Activated naive CD4-positive, alpha-beta T cell treated with anti-CD3 and anti-CD28 coated beads for 36 hours (primary cell): ENCODE data around the gene ZBTB7B. TPM values are rescaled to one million over a fixed set of nuclear protein-coding genes. Genes with fewer than 3 reads are reported as not detected.

Experiments used
- CTCF ChIA-PET: fragments of 350-600 bp; sonication (Branson Sonifier 250); formaldehyde crosslinking; loops from one replicate; lab custom pipeline; 2021; ENCODE audit warnings: antibody characterized with exemption; lab: Charles Lee
- DNase-seq: peaks from one replicate; pipeline ENCODE4 v3.0.0-alpha.2; 2020
- H3K27ac Mint-ChIP-seq: one replicate; pipeline ENCODE4 v1.8.0; 2021; ENCODE audit warnings: mild to moderate bottlenecking, mixed read lengths
- H3K27me3 Mint-ChIP-seq: one replicate; pipeline ENCODE4 v1.8.0; 2021; ENCODE audit warnings: low read depth, mixed read lengths
- H3K36me3 Mint-ChIP-seq: one replicate; pipeline ENCODE4 v1.8.0; 2021; ENCODE audit warnings: low read depth, mixed read lengths
- H3K4me1 Mint-ChIP-seq: one replicate; pipeline ENCODE4 v1.8.0; 2021; ENCODE audit warnings: low read depth, mixed read lengths
- H3K4me3 Mint-ChIP-seq: one replicate; pipeline ENCODE4 v1.8.0; 2021; ENCODE audit warnings: mild to moderate bottlenecking, moderate library complexity, mixed read lengths
- H3K9me3 Mint-ChIP-seq: one replicate; pipeline ENCODE4 v1.8.0; 2021; ENCODE audit warnings: mixed read lengths
- intact Hi-C: fragments of 100-400 bp; cut with micrococcal nuclease; formaldehyde crosslinking; loops from one replicate; pipeline ENCODE4 v1.15.1; 2023
- total RNA-seq, 2 experiments: library from RNA; stranded (reverse); gene quantifications; one replicate each; pipeline ENCODE4 v1.2.3, GENCODE V29; 2021

The ZBTB7B gene
- total RNA-seq, 2 experiments from 2014 or later = 90.6 to 101 TPM

GRCh38 chr1:155049651-155050559, 47.3 kb downstream of the ZBTB7B start:
- no peaks in the 10 kb centered on the region for H3K9me3 Mint-ChIP-seq
- peak overlapping the region; percentile 84 for H3K4me3 Mint-ChIP-seq
- H3K27ac Mint-ChIP-seq = peak overlapping the region; percentile 32
- DNase-seq = no peak
- peaks cover 4% of the 10 kb centered on the region for H3K36me3 Mint-ChIP-seq
- intact Hi-C loops = loop anchor here (1.0 to 2.0 kb wide), 2 partner anchors 33 to 76 kb away; partner anchors contain the start of gene CKS1B
- no peaks in the 10 kb centered on the region for H3K27me3 Mint-ChIP-seq
- CTCF ChIA-PET = interaction anchor here (0.7 to 11.4 kb wide), 13 partner anchors 9 to 1075 kb away, joined by 3 to 197 read pairs (median 4); partner anchors contain the start of gene EFNA4
- peaks cover 30% of the 10 kb centered on the region for H3K4me1 Mint-ChIP-seq

GRCh38 chr1:155050560-155051341, 48.1 kb downstream of the ZBTB7B start, which contains the start of gene ADAM15:
ADAM15 (plus strand) TSS chr1:155051316; CDS start chr1:155051387, 71 bp downstream.
- CTCF ChIA-PET = interaction anchor here (0.6 to 11.4 kb wide), 24 partner anchors 10 to 382 kb away, joined by 3 to 197 read pairs (median 4); partner anchors contain the start of genes EFNA4, FLAD1, KRTCAP2 and LENEP
- DNase-seq = peak; percentile 85
- Mint-ChIP-seq H3K4me3 (peak within 1 kb of the TSS; percentile 84), H3K9me3 (no peaks in the 10 kb centered on the region), H3K36me3 (peaks cover 4% of the 10 kb centered on the region), H3K27ac (no peak within 1 kb of the TSS), H3K4me1 (peaks cover 24% of the 10 kb centered on the region), H3K27me3 (no peaks in the 10 kb centered on the region)
- intact Hi-C loops = loop anchor here (1.0 to 2.0 kb wide), 6 partner anchors 11 to 95 kb away; partner anchors contain the start of gene CKS1B

- CTCF ChIA-PET = interaction anchor here (0.8 to 11.4 kb wide), 23 partner anchors 10 to 382 kb away, joined by 3 to 197 read pairs (median 4); partner anchors contain the start of genes EFNA4, FLAD1, KRTCAP2 and LENEP
- H3K36me3 Mint-ChIP-seq = peaks cover 4% of the 10 kb centered on the region
- no peak for DNase-seq
- peaks cover 23% of the 10 kb centered on the region for H3K4me1 Mint-ChIP-seq
- intact Hi-C loops = loop anchor here (1.0 to 2.0 kb wide), 5 partner anchors 10 to 96 kb away; no protein-coding TSS in a partner anchor
- H3K4me3 Mint-ChIP-seq = peak overlapping the region; percentile 83
- H3K27ac Mint-ChIP-seq = no peak overlapping the region
- no peaks in the 10 kb centered on the region for H3K9me3 Mint-ChIP-seq
- H3K27me3 Mint-ChIP-seq = no peaks in the 10 kb centered on the region
Measured at GRCh38 chr1:155051342-155051776, 48.8 kb downstream of the ZBTB7B start.

- no peaks in the 10 kb centered on the region for H3K27me3 Mint-ChIP-seq
- H3K27ac Mint-ChIP-seq = no peak overlapping the region
- peaks cover 4% of the 10 kb centered on the region for H3K36me3 Mint-ChIP-seq
- H3K4me1 Mint-ChIP-seq = peaks cover 23% of the 10 kb centered on the region
- peak; percentile 53 for DNase-seq
- H3K9me3 Mint-ChIP-seq = no peaks in the 10 kb centered on the region
- CTCF ChIA-PET = interaction anchor here (0.9 to 11.4 kb wide), 12 partner anchors 11 to 442 kb away, joined by 3 to 197 read pairs (median 3); partner anchors contain the start of genes EFNA4, FLAD1, KRTCAP2 and SHC1
- peak overlapping the region; percentile 83 for H3K4me3 Mint-ChIP-seq
- intact Hi-C loops = loop anchor here (1.0 to 2.0 kb wide), 5 partner anchors 9 to 97 kb away; no protein-coding TSS in a partner anchor
Measured at GRCh38 chr1:155051777-155052398, 49.3 kb downstream of the ZBTB7B start.

GRCh38 chr1:155052439-155053395, 50.1 kb downstream of the ZBTB7B start:
- no peak overlapping the region for H3K27ac Mint-ChIP-seq
- no peaks in the 10 kb centered on the region for H3K27me3 Mint-ChIP-seq
- H3K4me1 Mint-ChIP-seq = peaks cover 23% of the 10 kb centered on the region
- H3K4me3 Mint-ChIP-seq = peak overlapping the region; percentile 83
- no peaks in the 10 kb centered on the region for H3K9me3 Mint-ChIP-seq
- peaks cover 4% of the 10 kb centered on the region for H3K36me3 Mint-ChIP-seq
- DNase-seq = peak; percentile 37
- CTCF ChIA-PET = interaction anchor here (0.9 to 11.4 kb wide), 12 partner anchors 8 to 443 kb away, joined by 3 to 197 read pairs (median 3); partner anchors contain the start of genes EFNA4, KRTCAP2 and SHC1
- intact Hi-C loops = no loop called here

- H3K27ac Mint-ChIP-seq = no peak overlapping the region
- CTCF ChIA-PET = interaction anchor here (1.0 to 11.4 kb wide), 9 partner anchors 9 to 109 kb away, joined by 3 to 197 read pairs (median 3); partner anchors contain the start of genes EFNA3 and EFNA4
- peaks cover 4% of the 10 kb centered on the region for H3K36me3 Mint-ChIP-seq
- no peaks in the 10 kb centered on the region for H3K9me3 Mint-ChIP-seq
- peaks cover 23% of the 10 kb centered on the region for H3K4me1 Mint-ChIP-seq
- no peaks in the 10 kb centered on the region for H3K27me3 Mint-ChIP-seq
- DNase-seq = no peak
- intact Hi-C loops = no loop called here
- no peak overlapping the region for H3K4me3 Mint-ChIP-seq
Measured at GRCh38 chr1:155053531-155054105, 51.0 kb downstream of the ZBTB7B start.

- no peak for DNase-seq
- CTCF ChIA-PET = interaction anchor here (0.8 to 15.0 kb wide), 6 partner anchors 9 to 96 kb away, joined by 3 to 197 read pairs (median 4); partner anchors contain the start of genes ADAM15 and PYGO2
- H3K36me3 Mint-ChIP-seq = peaks cover 4% of the 10 kb centered on the region
- peaks cover 20% of the 10 kb centered on the region for H3K4me1 Mint-ChIP-seq
- no peaks in the 10 kb centered on the region for H3K27me3 Mint-ChIP-seq
- intact Hi-C loops = no loop called here
- H3K9me3 Mint-ChIP-seq = no peaks in the 10 kb centered on the region
- no peak overlapping the region for H3K27ac Mint-ChIP-seq
- no peak overlapping the region for H3K4me3 Mint-ChIP-seq
Measured at GRCh38 chr1:155057104-155057503, 54.5 kb downstream of the ZBTB7B start.

GRCh38 chr1:155057788-155058211, 55.2 kb downstream of the ZBTB7B start:
- Mint-ChIP-seq H3K4me3 (no peak overlapping the region), H3K27ac (no peak overlapping the region), H3K9me3 (no peaks in the 10 kb centered on the region), H3K4me1 (peaks cover 19% of the 10 kb centered on the region), H3K36me3 (peaks cover 4% of the 10 kb centered on the region), H3K27me3 (no peaks in the 10 kb centered on the region)
- intact Hi-C loops = no loop called here
- no peak for DNase-seq
- CTCF ChIA-PET = interaction anchor here (1.0 to 15.0 kb wide), 6 partner anchors 10 to 97 kb away, joined by 3 to 197 read pairs (median 4); partner anchors contain the start of genes ADAM15 and PYGO2

- Mint-ChIP-seq H3K4me3 (no peak overlapping the region), H3K36me3 (no peaks in the 10 kb centered on the region), H3K27me3 (no peaks in the 10 kb centered on the region), H3K9me3 (no peaks in the 10 kb centered on the region), H3K4me1 (peaks cover 30% of the 10 kb centered on the region), H3K27ac (no peak overlapping the region)
- intact Hi-C loops = loop anchor here (1.0 to 5.0 kb wide), 5 partner anchors 9 to 501 kb away; partner anchors contain the start of genes ADAM15 and PYGO2
- CTCF ChIA-PET = interaction anchor here (1.0 to 15.0 kb wide), 9 partner anchors 10 to 120 kb away, joined by 3 to 197 read pairs (median 5); partner anchors contain the start of genes ADAM15 and FLAD1
- no peak for DNase-seq
Measured at GRCh38 chr1:155060736-155061135, 58.1 kb downstream of the ZBTB7B start.
